Ovary (tissue), 9 donors: ENCODE data around the gene HPGD. TPM values are rescaled to one million over a fixed set of nuclear protein-coding genes. Genes with fewer than 3 reads are reported as not detected.

Experiments used
- DNase-seq, 5 donors: peaks; one replicate each; pipeline ENCODE4 v3.0.0-alpha.2; 2019 to 2020
- H3K27ac ChIP-seq, 2 donors: fragments of 200-600 bp; one replicate each; pipeline versions ENCODE4 v1.5.1 to v1.8.0; 2019 to 2022
- H3K27me3 ChIP-seq: fragments of 200-600 bp; one replicate; pipeline ENCODE4 v1.8.0; 2022
- H3K36me3 ChIP-seq: fragments of 200-600 bp; sonication (generic); one replicate; pipeline ENCODE4 v1.5.1; 2019
- H3K4me1 ChIP-seq: one replicate; pipeline ENCODE4 v1.8.1; 2013; ENCODE audit warnings: mild to moderate bottlenecking, moderate library complexity; ENCODE audit not compliant: insufficient read depth
- H3K4me3 ChIP-seq: fragments of 200-600 bp; sonication (generic); one replicate; pipeline ENCODE4 v1.5.1; 2017
- H3K9me3 ChIP-seq, 2 donors: fragments of 200-600 bp in 1 of 2; sonication (generic) in 1 of 2; one replicate each; pipeline versions ENCODE4 v1.5.1 to v1.8.1; 2013 to 2019; ENCODE audit warnings: mild to moderate bottlenecking in 1 of 2, moderate library complexity in 1 of 2
- CTCF ChIP-seq, 3 donors: fragments of 450-650 bp in 2 of 3; fragments of 200-600 bp in 1 of 3; IDR thresholded peaks; one replicate each; pipeline versions ENCODE4 v1.5.1 to v1.8.0; 2016 to 2022; ENCODE audit warnings: antibody characterized with exemption in 3 of 3, mild to moderate bottlenecking in 1 of 3
- EP300 ChIP-seq: sonication (generic); formaldehyde crosslinking; IDR thresholded peaks from one replicate; pipeline ENCODE4 v1.6.1; 2017; ENCODE audit warnings: antibody characterized with exemption
- POLR2A ChIP-seq: fragments of 450-650 bp; IDR thresholded peaks from one replicate; pipeline ENCODE4 v1.6.1; 2017; ENCODE audit warnings: antibody characterized with exemption, mild to moderate bottlenecking, moderate library complexity
- WGBS, 3 donors: extraction: QIAGEN DNeasy Blood & Tissue Kit in 1 of 3; methylation state at CpG; one replicate each; pipeline versions ENCODE4 v1.1.5 to v1.1.7; 2013 to 2017; 5-methylcytosine and 5-hydroxymethylcytosine counted together
- intact Hi-C, 4 donors: fragments of 100-400 bp; cut with DNase I; formaldehyde crosslinking; loops; one replicate each; pipeline versions ENCODE4 v1.11.0 to v1.15.1; 2022 to 2023
- polyA plus RNA-seq, 2 donors: library from polyadenylated mRNA; stranded (reverse); fragments of 200-250 nt in 1 of 2; fragments of 350-450 nt in 1 of 2; fragmentation: Illumina TruSeq in 1 of 2; extraction: RNeasy Lipid Tissue Mini Kit (QIAGEN cat#74804) in 1 of 2; gene quantifications; one replicate each; pipeline ENCODE4 v1.2.3, GENCODE V29; 2013 to 2014
- total RNA-seq, 7 donors: library from RNA; depleted of rRNA in 2 of 7; stranded (reverse); fragments of >200 nt in 2 of 7; fragmentation: NEBNext Ultra II Directional in 3 of 7; extraction: Animal tissue kit (Norgen Biotek cat#: 25700) in 3 of 7; gene quantifications; one replicate each; pipeline versions ENCODE4 v1.1.0 to v1.2.4, GENCODE V29; 2016 to 2023
- donor health status: DM: no; HTN: no; CAD: no; lungs with moderate emphysema.
- donor health status: DM: no; HTN: no; CAD: no.
- donor health status: Bipolar disorder and iron deficiency.
- donor health status: DM: yes; HTN: yes; CAD: no.
- donor health status: DM: no; HTN: no; CAD: no.
- donor health status: DM: yes; HTN: yes; CAD: no.

Gene HPGD
- total and polyA plus RNA-seq, 9 donors, result 0.69 to 20.6 (median 3.2) TPM; not detected in 2

DNA sequence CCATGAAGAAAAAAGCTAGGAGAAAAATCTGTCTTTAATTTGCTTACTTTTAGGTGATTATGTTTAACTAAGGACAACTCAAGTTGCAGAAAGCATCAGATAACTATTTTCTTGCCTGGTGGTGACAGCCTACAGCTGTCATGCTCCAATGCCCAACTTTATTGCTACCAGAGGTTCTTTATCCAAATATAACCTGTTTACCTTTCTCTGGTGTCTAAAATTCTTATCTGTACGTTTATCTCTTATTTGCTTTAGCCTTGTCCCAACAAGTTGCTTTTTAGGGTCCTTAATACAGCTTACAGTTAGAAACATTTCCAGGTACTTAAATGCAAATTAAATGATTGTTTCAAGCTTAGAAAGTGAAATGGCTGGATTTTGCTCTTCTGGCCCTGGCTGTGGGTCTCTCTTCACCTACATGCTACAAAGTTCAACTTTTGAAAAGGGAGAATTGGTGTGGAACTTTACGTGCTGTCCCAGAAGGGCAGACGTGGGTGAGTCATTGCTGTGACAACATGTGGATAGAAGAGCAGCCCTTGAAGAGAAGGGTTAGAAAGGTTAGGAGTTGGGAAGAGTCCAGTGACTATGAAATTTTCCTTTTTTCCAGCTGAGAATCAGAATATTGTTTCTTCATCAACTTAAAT lies 60.7 kb downstream of the HPGD start:
- WGBS, 3 donors, result 41 to 45% (median 43%) methylated on average over 3 of the region's 3 CpGs
- H3K4me3 ChIP-seq, result no peak overlapping the region
- no peaks in the 10 kb centered on the region for H3K36me3 ChIP-seq
- no peak for TF ChIP-seq POLR2A
- no peak for TF ChIP-seq EP300
- no peak for TF ChIP-seq CTCF (IDR thresholded peaks at IDR 0.05)
- DNase-seq, result no peak
- intact Hi-C loops, result no loop called here
- H3K27ac ChIP-seq, result no peak overlapping the region
- no peaks in the 10 kb centered on the region for H3K9me3 ChIP-seq
- no peaks in the 10 kb centered on the region for H3K27me3 ChIP-seq
- no peaks in the 10 kb centered on the region for H3K4me1 ChIP-seq

GRCh38 chr4:174460684-174461083 lies 61.6 kb downstream of the HPGD start:
- Histone ChIP-seq H3K36me3 (no peaks in the 10 kb centered on the region), H3K4me3 (no peak overlapping the region), H3K27me3 (no peaks in the 10 kb centered on the region), H3K4me1 (no peaks in the 10 kb centered on the region), H3K27ac (no peak overlapping the region), H3K9me3 (no peaks in the 10 kb centered on the region)
- intact Hi-C loops, result no loop called here
- no peak for DNase-seq
- TF ChIP-seq EP300, result no peak
- TF ChIP-seq POLR2A, result no peak
- no peak for TF ChIP-seq CTCF (IDR thresholded peaks at IDR 0.05)
- 58 to 80% (median 62%) methylated on average over 1 of the region's 1 CpG for WGBS, 3 donors

GRCh38 chr4:174457468-174457867 lies 64.8 kb downstream of the HPGD start:
- no peaks in the 10 kb centered on the region for H3K4me1 ChIP-seq
- WGBS, 3 donors, result 39 to 66% (median 60%) methylated on average over 6 of the region's 6 CpGs
- H3K27ac ChIP-seq, result no peak overlapping the region
- DNase-seq, result no peak
- no peaks in the 10 kb centered on the region for H3K36me3 ChIP-seq
- no peak for TF ChIP-seq CTCF (IDR thresholded peaks at IDR 0.05)
- TF ChIP-seq POLR2A, result no peak
- no peak for TF ChIP-seq EP300
- H3K9me3 ChIP-seq, result no peaks in the 10 kb centered on the region
- no peak overlapping the region for H3K4me3 ChIP-seq
- H3K27me3 ChIP-seq, result no peaks in the 10 kb centered on the region
- intact Hi-C loops, result no loop called here

DNA sequence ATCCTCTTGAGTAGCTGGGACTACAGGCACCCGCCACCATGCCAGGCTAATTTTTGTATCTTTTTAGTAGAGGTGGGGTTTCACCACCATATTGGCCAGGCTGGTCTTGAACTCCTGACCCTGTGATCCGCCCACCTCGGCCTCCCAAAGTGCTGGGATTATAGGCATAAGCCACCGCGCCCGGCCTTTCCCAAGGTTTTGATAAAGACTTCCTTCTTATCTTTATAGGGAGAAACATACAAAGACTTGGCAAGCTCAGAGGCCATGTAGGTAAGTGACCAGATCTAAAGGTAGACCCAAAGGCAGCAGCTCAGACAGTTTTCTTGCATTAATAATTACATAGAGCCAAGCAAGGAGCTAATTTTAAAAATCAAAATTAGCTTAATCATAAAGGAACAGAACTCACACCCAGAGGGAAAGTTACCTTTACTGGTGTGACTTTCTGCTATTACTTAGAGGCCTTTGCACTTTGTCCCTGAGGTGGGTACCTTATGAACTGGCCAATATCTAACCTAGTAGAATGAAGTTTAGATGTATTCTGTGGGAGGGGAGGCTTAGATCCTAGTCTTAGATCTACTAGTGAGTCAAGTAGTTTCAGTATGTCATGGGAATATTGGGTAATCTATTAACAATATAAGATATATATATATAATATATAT lies 67.3 kb downstream of the HPGD start:
- H3K27me3 ChIP-seq, result no peaks in the 10 kb centered on the region
- no peaks in the 10 kb centered on the region for H3K4me1 ChIP-seq
- no peak for DNase-seq
- H3K4me3 ChIP-seq, result no peak overlapping the region
- intact Hi-C loops, result no loop called here
- 88 to 96% (median 94%) methylated on average over 6 of the region's 6 CpGs for WGBS, 3 donors
- H3K27ac ChIP-seq, result no peak overlapping the region
- TF ChIP-seq POLR2A, result no peak
- no peak for TF ChIP-seq CTCF (IDR thresholded peaks at IDR 0.05)
- no peak for TF ChIP-seq EP300
- H3K9me3 ChIP-seq, result no peaks in the 10 kb centered on the region
- no peaks in the 10 kb centered on the region for H3K36me3 ChIP-seq
